22Rv1 (cell line): Measurements from ENCODE around the gene CCND1.

Source experiments
- ZFX ChIP-seq: fragments of 450-650 bp; IDR thresholded peaks from 2 replicates; pipeline ENCODE4 v1.6.1; 2017; ENCODE audit warnings: antibody characterized with exemption, borderline replicate concordance
- TF ChIP-seq, protein P1 (sequence below): fragments of 450-650 bp; IDR thresholded peaks from 2 replicates; pipeline ENCODE4 v1.5.1; 2017; ENCODE audit warnings: mild to moderate bottlenecking

DNA sequence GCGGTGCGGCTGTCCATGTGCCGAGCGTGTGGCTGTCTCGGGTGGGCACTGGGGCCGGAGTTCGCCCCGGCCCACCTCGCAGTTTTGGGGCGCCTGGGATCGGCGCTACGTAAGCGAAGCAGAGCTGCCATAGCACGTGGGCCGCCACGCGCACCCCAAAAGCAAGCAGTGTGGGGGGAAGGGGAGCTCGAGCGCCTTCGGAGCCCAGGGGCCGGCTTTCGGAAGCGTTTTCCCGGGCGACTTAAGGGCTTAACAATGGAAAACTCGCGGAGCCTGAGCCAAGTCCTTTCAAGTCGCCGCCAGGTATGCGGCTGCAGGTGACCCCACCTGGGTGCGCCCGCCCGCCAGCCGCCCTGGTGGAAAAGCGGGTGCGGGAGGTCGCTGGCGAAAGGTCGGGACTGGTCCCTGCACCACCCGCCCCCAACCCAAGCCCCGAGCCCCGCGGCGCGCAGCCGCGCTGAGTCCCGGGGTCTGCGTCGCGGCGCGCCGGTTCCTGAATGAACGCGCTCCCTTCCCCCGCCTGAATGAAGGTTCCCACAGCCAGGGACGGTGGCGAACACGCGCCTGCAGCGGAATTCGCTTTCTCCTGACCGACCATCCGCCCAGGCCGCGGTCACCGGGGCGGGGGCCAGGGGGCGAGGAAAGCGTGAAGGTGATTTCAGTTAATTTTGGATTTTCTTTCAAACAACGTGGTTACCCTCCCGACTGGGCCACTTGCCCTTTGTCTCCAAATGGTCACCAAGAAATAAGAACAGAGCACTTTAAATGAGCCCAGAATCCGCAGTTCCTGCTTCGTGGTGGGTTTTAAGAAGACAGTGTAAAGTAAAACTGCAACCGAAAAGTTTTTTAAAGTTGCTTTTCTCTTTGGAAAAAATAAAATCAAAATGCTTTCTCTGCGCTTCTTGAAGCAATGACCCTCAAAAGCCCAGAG lies 2.8 kb upstream of the CCND1 start:
- TF ChIP-seq, protein P1, sequence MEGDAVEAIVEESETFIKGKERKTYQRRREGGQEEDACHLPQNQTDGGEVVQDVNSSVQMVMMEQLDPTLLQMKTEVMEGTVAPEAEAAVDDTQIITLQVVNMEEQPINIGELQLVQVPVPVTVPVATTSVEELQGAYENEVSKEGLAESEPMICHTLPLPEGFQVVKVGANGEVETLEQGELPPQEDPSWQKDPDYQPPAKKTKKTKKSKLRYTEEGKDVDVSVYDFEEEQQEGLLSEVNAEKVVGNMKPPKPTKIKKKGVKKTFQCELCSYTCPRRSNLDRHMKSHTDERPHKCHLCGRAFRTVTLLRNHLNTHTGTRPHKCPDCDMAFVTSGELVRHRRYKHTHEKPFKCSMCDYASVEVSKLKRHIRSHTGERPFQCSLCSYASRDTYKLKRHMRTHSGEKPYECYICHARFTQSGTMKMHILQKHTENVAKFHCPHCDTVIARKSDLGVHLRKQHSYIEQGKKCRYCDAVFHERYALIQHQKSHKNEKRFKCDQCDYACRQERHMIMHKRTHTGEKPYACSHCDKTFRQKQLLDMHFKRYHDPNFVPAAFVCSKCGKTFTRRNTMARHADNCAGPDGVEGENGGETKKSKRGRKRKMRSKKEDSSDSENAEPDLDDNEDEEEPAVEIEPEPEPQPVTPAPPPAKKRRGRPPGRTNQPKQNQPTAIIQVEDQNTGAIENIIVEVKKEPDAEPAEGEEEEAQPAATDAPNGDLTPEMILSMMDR: no peak
- TF ChIP-seq ZFX: no peak
